ENCODE measurements around the gene LBX1.

Gene LBX1

DNA sequence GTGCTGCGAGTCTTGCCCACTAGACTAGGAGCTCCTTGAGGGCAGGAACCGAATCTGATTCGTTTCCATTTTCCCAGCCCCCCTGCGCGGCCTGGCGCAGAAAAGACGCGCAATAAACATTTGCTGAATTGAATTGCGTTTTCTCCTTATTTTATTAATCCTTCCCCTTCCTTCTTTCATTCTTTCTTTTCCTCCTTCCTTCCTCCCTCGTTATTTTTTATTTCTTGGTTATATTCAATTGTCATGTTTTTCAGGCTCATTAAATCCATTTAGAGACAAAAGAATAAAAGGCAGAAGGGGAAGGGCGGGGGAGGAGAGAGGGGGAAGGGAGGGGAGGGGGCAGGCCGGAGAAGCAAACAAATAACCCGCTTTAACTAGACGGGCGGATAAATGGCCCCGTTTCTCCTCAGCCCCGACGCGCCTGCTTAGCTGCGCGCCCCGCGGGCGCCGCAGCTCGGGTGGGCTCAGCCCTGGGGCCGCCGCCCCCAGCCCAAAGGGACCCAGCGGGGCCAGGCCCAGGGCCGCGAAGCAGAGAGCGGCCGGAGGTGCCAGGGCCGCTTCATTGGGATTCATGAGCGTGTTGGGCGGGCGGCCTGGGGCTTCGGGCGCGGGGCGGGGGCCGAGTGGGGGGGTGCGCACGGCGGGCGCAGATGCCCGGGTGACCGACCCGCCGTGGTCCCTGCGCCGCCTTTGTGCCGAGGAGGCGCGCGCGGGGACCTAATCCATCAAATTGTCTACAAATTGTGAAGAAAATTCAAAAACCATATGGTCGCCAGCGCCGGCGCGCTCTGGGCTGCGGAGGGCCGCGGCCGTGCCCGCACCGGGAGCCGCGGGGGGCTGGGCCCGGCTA lies 5.0 kb downstream of the LBX1 start:
- H3K4me3 ChIP-seq (ENCODE audit: low read length) = no peak overlapping the region
- DNase-seq (ENCODE audit: low read depth) = no peak
- TF ChIP-seq, protein P1, sequence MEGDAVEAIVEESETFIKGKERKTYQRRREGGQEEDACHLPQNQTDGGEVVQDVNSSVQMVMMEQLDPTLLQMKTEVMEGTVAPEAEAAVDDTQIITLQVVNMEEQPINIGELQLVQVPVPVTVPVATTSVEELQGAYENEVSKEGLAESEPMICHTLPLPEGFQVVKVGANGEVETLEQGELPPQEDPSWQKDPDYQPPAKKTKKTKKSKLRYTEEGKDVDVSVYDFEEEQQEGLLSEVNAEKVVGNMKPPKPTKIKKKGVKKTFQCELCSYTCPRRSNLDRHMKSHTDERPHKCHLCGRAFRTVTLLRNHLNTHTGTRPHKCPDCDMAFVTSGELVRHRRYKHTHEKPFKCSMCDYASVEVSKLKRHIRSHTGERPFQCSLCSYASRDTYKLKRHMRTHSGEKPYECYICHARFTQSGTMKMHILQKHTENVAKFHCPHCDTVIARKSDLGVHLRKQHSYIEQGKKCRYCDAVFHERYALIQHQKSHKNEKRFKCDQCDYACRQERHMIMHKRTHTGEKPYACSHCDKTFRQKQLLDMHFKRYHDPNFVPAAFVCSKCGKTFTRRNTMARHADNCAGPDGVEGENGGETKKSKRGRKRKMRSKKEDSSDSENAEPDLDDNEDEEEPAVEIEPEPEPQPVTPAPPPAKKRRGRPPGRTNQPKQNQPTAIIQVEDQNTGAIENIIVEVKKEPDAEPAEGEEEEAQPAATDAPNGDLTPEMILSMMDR (conservative IDR thresholded peaks at IDR 0.05; ENCODE audit: low read length) = no peak

DNA sequence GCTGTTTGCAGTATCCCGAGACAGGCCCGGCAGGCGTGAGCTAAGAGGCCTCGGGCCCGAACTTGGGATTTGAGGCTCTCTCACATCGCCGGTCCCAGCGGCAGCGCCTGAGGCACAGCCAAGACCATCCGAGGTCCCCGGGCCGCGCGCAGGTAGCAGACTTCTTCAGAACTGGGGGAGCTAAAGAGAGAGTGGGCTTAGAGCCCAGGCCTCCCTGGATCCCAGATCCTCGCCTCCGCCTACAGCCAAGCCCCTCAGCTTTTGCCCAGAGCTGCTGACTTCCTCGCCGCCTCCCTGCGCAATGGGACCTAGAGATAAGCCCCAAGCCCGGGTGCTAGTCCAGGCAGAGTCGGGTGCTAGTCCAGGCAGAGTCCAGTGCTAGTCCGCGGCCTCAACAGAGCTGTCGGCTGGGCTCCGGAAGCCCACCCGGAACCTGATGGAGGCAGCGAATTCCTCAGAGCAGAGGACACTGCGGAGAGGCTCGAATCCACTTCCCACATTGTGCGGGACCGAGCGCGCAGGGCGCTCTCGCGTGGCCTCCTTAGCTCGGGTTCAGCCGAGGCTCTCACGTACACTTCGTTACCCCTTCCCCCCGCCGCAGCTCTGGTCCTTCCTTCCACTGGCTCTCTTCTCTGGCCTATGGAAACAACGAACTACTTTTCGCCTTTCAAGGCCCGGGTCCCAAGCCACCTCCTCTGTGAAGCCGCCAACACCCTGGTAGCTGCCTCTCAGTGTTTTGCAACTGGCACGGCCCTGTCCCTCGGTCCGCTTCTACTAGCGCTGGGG lies 5.8 kb downstream of the LBX1 start:
- TF ChIP-seq, protein P1 (conservative IDR thresholded peaks at IDR 0.05; ENCODE audit: low read length) = no peak
- DNase-seq (ENCODE audit: low read depth) = no peak
- no peak overlapping the region; the same call in 1 of the 2 replicates for H3K4me3 ChIP-seq (ENCODE audit: low read length)

- TF ChIP-seq, protein P1 (conservative IDR thresholded peaks at IDR 0.05; ENCODE audit: low read length) = no peak
- DNase-seq (ENCODE audit: low read depth) = no peak
- peak overlapping the region; percentile 42 for H3K4me3 ChIP-seq (ENCODE audit: low read length)
Observed at GRCh38 chr10:101222683-101223273, 6.5 kb downstream of the LBX1 start.

DNA sequence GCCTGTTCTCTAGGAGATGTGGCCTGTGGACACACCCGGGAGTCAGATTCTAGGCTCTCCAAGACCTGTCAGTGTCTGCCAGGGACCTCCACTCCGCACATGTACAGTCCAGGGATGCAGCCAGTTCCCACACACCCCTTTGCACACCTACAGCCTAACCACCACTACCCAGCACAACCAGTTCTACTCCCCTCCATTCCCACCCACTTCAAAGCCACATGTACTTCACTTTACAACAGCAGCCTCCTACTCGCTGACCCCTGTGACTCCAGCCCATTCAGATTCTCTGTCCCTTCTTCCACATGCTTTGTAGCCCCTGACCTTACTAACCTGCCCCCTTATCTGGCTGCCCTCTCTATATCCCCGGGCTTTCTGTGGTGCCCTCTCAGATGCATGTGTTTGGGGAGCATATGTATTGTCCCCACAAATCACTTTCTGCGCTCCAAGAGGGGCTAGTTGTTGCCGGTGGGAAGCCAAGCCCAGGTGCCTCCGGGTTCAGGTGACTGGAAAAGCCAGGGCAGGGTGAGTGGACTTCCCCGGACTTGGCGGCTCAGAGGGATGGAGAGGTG lies 7.2 kb downstream of the LBX1 start:
- DNase-seq (ENCODE audit: low read depth) = no peak
- no peak overlapping the region for H3K4me3 ChIP-seq (ENCODE audit: low read length)
- TF ChIP-seq, protein P1 (conservative IDR thresholded peaks at IDR 0.05; ENCODE audit: low read length) = no peak

- TF ChIP-seq, protein P1 (conservative IDR thresholded peaks at IDR 0.05; ENCODE audit: low read length) = no peak
- H3K4me3 ChIP-seq (ENCODE audit: low read length) = no peak overlapping the region
- DNase-seq (ENCODE audit: low read depth) = no peak
Observed at GRCh38 chr10:101221549-101221948, 7.7 kb downstream of the LBX1 start.

DNA sequence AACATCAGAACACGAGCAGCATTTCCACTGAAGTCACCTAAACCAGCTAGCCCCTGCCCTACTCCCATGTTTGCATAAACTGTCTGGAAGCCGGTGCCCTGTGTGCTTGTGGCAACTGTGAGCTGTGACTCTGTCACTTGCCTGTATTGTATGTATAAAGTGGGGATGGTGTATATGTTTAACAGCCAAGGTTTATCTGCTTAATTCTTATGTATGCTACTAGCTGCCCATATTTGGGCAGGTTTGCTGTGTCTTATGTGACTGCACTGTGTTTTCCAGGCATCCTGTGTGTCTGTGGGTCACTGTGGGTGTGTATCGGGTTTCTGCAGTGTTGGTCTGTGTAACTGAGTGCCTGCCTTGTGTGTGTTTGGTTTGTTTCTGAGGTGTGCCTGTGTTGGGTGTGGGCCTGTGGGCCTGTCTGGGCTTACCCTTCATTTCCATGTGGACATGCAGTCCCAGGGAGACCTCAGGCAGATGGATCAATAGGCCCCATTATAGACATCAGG lies 9.3 kb downstream of the LBX1 start:
- TF ChIP-seq, protein P1 (conservative IDR thresholded peaks at IDR 0.05; ENCODE audit: low read length) = no peak
- no peak overlapping the region for H3K4me3 ChIP-seq (ENCODE audit: low read length)
- DNase-seq (ENCODE audit: low read depth) = no peak

Measured in AG10803 (cell line).